HG03565 (cell line): ENCODE measurements around the gene SNAP91.
"Not testable (repeated sequence)": the region's sequence is repeated elsewhere in the genome, so short reads cannot be mapped to it uniquely, and the experiment has no call there.

Experiments used
- ATAC-seq: cut with Tn5 transposase; IDR thresholded peaks from one replicate; pipeline ENCODE4 v1.9.1; 2021; ENCODE audit warnings: mild to moderate bottlenecking, moderate library complexity; ENCODE audit not compliant: unreplicated experiment

Gene SNAP91

GRCh38 chr6:83551748-83552147, 157.2 kb downstream of the SNAP91 start:
- ATAC-seq = not testable (repeated sequence)

GRCh38 chr6:83550482-83550881, 158.4 kb downstream of the SNAP91 start:
- ATAC-seq = not testable (repeated sequence)

- ATAC-seq = no peak
These were observed 162.3 kb downstream of the SNAP91 start for GRCh38 chr6:83546636-83547035.

- ATAC-seq = no peak
These were observed 169.2 kb downstream of the SNAP91 start for GRCh38 chr6:83539678-83540077.

GRCh38 chr6:83536647-83537589, 172.0 kb downstream of the SNAP91 start:
- no peak for ATAC-seq

GRCh38 chr6:83536034-83536646, 172.8 kb downstream of the SNAP91 start:
- peak; percentile 71 for ATAC-seq

- no peak for ATAC-seq
These were observed 190.0 kb downstream of the SNAP91 start for GRCh38 chr6:83518816-83519480.

- no peak for ATAC-seq
These were observed 191.4 kb downstream of the SNAP91 start for GRCh38 chr6:83517500-83517899.

GRCh38 chr6:83514866-83515466, 193.9 kb downstream of the SNAP91 start:
- ATAC-seq = peak; percentile 64

GRCh38 chr6:83514466-83514865, 194.4 kb downstream of the SNAP91 start:
- ATAC-seq = no peak

GRCh38 chr6:83511901-83512681, 196.8 kb downstream of the SNAP91 start, which contains the start of gene PRSS35:
PRSS35 (plus strand) TSS chr6:83512534; CDS start chr6:83523442, 10,908 bp downstream.
- no peak for ATAC-seq

- ATAC-seq = no peak
These were observed 197.6 kb downstream of the SNAP91 start for GRCh38 chr6:83511266-83511665.

GRCh38 chr6:83510791-83511190, 198.1 kb downstream of the SNAP91 start:
- ATAC-seq = no peak

- ATAC-seq = no peak
These were observed 199.5 kb downstream of the SNAP91 start for GRCh38 chr6:83509441-83509840.

GRCh38 chr6:83505356-83505755, 203.5 kb downstream of the SNAP91 start:
- no peak for ATAC-seq
